D341Med (cell line): ENCODE results near the gene BRS3.

ENCODE experiments used
- DNase-seq: peaks from one replicate; pipeline ENCODE4 v3.0.0; 2012; ENCODE audit warnings: low spot score

The BRS3 gene

DNA sequence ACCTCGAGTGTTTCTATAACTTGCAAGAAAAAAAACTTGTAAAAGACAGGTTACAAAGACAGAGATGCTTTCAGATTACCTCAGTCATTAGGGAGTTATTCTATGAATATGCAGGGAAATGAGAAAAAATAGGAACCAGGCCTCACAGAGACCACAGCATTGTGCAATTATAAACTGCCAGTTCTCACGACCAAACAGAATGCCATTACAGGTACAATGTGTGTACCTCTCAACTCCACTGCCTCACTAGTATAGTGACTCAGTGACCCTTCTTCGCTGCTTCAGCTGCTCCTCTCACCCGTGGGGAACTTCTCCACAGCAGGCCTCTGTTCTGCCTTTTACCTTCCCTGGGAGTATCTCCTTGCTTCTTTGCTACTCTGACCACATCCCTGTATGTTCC is 7.3 kb downstream of the BRS3 start:
- no peak for DNase-seq

DNA sequence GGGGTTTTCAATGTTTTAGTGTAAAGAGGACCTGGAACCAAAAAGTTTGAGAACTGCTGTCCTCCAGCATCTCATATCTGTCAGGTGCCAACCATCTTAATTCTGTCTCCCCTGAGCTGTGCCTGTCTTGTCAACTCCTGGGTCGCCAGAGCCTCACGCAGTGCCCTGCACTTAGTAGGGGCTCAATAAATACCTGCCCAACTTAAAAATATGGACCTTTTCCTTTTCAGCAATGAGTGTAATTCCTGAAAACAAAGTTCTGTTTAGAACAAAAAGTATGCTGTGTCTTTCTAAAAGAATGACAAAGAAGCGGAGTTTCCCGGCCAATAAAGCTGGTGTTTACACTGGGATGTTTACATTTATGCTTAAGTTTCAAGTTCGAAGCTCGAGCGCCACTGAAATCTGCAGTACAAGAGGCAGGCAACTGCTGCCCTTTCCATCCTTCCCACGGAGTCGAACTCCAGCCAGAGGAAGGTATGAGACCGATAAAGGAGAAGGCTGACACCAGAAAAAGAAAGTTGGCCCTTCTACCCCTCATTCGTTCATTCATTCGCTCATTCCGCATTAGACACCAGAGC is 8.5 kb downstream of the BRS3 start:
- DNase-seq = no peak

DNA sequence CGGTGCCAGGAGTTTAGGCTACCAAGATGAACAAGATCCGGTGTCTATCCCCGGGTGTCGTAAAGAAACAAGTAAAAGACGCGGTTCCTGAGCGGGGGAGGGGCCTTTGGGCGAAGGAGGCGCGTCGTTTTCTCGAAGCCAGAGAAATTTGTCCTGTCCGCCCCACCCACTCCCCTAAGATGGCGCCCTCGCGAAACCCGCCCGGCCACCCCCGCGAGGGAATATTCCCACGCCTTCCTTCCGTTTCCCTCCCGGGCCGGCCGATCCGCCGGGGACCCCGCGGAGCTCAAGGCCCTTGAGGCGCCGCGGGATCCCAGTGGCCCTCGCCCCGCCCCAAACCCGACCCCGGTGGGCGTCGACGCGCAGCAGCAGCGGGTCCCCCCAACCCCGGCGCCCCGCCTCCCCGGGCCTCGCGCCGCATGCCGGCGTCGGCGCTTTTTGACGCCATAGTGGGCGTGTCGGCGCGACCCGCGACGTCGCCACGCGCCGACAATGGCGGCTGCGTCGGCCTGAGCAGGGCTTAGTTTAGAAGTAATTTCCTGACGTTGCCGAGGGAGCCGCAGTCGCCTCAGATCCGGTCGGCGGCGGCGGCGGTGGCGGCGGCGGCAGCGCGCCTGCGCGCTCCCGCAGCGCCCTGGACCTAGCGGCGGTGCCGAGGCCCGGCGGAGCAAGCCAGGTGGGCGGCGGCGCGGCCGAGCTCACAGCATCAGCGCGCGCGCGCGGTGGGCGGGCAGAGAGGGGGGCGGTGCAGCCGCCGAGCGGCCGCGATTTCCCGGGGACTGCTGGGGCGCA is 9.2 kb downstream of the BRS3 start:
- peak; percentile 89 for DNase-seq

DNA sequence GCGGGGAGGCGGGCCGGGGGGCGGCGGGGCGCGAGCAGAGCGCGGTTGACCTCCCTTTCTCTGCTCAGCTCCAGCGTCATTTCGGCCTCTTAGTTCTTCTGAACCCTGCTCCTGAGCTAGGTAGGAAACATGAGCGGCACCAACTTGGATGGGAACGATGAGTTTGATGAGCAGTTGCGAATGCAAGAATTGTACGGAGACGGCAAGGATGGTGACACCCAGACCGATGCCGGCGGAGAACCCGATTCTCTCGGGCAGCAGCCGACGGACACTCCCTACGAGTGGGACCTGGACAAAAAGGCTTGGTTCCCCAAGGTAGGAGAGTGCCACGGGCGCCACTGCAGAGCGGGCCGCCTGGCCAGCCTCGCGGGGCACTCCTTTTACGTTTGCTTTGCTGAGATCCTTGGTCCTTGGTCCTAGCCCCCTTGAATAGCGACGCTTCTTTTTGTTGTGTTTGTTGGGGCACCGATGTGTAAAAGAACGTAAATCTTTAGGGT is 9.9 kb downstream of the BRS3 start, which contains the start of gene HTATSF1:
HTATSF1 (plus strand) TSS at position 37 of the 497 bp plus-strand sequence; CDS start at position 130, 93 bp downstream.
- DNase-seq = peak; percentile 22

DNA sequence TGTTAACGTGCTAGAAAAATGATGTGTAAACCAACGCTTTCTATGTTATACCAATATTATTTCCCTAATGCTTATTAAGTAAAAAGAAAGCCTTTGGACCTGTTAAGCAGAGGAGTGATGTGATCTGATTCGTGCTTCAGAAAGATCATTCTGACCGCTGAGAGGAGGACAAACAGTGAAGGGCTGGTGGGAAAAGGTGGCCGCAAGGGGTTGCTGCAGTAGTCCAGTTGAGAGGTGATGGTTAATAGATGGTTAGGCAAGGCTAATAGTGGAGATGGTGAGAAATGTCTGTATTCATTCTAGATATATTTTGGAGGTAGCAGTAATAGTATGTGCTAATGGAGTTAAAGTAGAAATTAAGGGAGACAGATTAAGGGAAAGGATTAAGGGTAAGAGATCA is 31.3 kb downstream of the BRS3 start:
- no peak for DNase-seq

DNA sequence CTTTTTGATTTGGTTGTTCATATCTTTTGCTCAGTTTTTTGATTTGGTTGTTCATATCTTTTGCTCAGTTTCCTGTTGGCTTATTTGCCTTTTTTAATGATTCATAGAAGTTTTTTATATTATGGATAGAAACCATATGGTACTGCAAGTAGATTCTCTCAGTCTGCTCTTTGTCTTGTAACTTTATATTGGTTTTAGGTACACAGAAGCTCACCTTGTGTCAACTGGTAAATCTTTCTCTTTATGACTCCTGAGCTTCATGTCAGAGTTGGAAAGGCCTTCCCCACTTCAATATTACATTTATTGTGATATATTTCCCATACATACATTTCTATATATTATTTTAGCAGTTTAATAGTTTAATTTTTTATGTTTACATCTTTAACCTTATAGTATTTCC is 36.0 kb downstream of the BRS3 start:
- no peak for DNase-seq

DNA sequence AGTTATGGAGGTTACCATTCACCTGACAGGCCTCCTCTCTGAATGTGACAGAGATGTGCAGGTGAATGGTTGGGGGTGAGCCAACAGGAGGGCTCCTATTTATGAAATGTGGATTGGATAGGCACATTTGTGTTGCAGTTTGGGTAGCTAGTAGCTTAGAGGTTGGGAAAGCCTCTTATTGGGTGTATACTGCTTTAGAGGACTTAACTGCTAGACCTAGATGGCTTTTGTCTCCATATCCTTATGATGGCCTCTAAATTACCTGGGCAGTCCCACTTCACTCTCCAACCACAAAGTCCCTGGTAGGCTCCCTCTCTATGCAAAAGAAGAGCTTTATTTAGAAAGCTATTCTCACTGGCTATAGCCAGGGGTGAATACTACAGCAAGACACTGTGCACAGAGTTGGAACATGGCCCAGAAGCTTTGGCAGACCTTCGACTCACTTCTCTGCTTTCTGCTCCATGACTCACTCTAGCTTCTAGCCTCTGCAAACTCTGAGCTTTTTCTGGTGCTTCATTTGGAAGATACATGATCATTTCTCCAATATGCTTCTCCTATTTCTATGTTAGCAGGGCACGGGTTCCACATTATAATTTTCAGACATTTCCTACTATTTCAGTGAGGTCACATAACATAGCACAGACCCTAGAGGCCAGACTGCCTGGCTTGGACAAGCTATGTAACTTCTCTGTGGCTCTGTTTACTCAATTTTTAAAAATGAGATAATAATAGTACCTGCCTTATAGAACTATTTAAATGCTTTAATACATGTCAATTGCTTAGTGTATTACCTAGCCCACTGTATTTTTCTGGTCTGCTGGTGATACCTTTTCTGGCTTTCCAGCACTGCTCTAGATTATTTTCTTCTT is 38.2 kb downstream of the BRS3 start:
- no peak for DNase-seq

DNA sequence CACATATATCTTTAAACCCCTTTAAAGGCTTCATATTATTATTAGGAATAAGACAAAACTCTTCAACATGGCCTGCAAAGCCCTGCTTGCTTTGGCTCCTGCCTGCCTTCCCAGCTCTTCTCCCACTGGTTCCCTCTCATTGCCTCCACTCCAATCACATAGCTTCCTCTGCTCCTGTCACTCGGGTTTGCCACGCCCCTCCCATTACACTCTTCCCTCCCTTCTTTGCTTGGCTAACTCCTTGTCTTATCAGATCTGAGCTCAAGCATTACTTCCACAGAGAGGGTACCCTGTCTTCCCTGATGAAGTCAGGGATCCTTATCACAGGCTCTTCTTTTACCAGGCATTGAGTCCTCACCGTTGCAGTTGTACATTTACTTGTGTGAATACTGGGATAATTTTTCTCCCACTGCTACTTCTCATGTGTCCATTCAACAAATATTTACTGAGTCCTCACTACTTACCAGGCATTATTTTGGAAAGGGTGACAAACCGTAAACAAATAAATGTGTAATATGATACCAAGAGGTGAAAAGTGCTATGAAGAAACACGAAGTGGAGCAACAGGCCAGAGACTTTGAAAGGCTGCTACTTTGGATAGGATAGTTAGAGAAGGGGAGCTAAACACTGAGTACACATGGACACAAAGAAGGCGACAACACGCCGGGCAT is 41.0 kb downstream of the BRS3 start:
- no peak for DNase-seq

DNA sequence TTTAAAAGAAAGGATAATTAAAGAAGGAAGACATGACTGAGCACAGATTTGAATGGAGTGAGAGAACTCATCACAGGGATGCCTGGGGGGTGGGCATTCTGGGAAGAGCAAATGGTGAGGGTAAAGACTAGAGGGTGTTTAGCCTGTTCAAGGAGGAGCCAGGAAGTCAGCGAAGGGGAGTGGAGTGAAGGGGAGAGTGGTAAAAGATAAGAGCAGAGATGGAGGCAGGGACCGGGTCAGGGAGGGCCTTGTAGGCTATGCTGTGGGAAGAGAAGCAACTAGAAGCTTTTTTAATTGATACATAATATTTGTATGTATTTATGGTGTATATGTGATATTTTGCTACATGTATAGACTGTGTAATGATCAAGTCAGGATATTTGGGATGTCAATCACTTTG is 42.0 kb downstream of the BRS3 start:
- no peak for DNase-seq

DNA sequence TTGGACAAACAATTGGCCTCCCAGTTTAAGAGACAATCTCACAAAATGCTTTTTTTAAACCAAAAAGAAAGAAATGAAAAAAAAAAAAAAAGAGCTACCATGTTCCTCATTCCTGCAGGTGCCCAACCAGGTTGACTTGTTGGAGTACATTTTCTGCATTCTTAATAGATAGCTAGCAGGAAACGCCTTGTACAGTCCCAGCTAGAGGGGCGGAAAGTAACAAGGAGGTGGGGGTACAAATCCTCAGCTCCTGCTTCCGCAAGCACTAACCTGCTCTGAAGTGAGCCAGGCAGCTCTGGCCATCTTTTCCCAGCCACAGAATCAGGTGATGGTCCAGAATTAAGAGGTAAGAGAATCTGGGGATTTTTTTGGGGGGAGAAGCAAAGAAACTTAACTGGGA is 44.2 kb downstream of the BRS3 start, which contains the start of gene VGLL1:
VGLL1 (plus strand) TSS at position 265 of the 400 bp plus-strand sequence. CDS start 3,806 bp downstream, outside the sequence.
- no peak for DNase-seq

DNA sequence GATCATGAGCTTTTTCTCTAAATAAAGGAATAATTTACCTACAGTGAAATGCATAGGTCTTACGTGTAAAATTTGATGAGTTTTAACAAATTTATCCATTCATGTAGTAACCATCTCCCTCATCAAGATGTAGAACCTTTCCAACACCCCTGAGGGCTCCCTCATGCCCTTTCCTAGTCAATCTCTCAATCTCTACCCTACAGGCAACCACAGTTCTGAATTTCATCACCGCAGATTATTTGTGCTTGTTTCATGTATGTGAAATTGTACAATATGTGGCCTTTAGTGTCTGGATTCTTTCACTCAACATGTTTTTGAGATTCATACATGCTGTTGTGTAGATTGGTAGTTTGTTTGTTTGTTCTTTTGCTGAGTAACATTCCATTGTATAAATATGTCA is 46.4 kb downstream of the BRS3 start:
- DNase-seq = no peak

DNA sequence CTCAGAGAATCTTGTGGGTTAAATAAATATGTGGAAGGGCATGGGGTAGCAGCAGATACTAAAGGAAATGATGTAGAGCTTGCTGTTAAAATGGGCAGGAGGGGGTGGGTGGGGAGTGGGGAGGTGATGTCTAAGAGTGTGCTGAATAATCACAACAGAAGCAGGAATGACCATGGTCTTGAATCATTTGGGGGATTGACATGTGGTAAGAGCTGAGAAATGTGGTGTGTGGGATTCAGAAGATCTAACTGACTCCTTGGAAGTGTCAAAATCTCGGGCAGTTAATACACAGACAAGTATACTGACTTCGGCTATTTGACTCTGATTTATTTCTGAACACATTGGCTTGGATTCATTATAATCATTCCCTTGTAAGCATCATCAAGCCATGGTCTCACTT is 51.1 kb downstream of the BRS3 start:
- DNase-seq = no peak

DNA sequence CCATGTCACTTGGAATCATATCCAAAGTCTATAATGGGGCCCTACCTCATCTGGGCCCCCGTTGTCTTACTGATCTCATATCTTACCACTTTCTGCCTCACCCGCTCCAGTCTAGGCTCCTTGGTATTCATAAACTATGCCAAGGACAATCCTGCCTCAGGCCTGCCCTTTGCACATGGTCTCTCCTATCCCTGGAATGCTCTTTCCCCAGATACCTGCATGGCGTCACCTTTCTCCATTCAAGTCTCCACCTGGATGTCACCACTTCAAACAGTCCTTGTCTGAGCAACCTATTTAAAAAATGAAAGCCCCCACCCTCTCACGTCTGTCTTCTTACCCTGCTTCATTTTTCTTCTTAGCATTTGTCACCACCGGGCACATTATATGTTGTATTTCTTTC is 52.5 kb downstream of the BRS3 start:
- DNase-seq = no peak

DNA sequence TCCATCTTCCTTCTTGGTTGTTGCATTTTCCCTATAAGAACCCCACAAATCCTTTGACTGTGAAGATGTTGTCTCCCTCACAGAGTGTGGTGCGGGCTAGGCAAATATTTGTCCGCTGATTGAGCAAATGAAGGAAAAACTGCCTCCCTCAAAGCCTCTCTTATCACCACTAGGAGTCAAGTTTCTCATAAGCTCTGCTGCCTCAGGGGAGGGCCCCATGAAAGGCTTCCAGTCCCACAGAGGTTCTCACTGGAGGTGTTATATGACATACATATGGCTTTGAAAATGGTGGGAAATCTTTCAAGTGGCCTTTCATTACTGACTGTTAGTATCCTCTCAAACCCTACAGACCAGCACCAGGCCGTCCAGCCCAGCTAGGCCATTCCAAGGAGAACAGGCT is 53.5 kb downstream of the BRS3 start:
- no peak for DNase-seq

DNA sequence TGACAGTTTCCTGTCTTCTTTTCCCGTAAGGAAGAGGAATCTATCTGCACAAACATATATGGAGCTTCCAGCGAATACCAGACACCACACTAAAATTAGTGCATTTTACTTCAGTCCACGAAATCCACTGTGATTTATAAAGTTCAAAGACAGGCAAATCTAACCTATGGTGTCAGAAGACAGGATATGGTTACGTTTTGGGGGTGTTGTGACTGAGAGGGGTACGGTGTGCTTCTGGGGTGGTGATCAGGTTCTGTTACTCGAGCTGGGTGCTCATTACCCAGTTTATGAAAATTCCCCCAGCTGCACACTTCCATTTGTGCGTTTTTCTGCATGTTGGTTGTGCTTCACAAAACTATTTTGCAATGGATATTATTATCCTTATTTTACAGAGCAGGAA is 54.5 kb downstream of the BRS3 start:
- DNase-seq = no peak
